Testis (tissue), 3 donors: Measurements from ENCODE around the gene ZNF574. TPM values are rescaled to one million over a fixed set of nuclear protein-coding genes. Genes with fewer than 3 reads are reported as not detected.

Experiments used
- DNase-seq: peaks from one replicate; pipeline ENCODE4 v3.0.0-alpha.2; 2019
- H3K27ac ChIP-seq, 2 donors: fragments of 200-600 bp; sonication (generic); one replicate each; pipeline ENCODE4 v1.5.1; 2019
- H3K27me3 ChIP-seq: fragments of 200-600 bp; sonication (generic); one replicate; pipeline ENCODE4 v1.5.1; 2019
- H3K36me3 ChIP-seq: fragments of 200-600 bp; sonication (generic); one replicate; pipeline ENCODE4 v1.5.1; 2017; ENCODE audit warnings: low read depth; ENCODE audit errors: missing control alignments
- H3K4me1 ChIP-seq: fragments of 200-600 bp; sonication (generic); one replicate; pipeline ENCODE4 v1.5.1; 2019
- H3K4me3 ChIP-seq, 2 donors: fragments of 200-600 bp; sonication (generic); one replicate each; pipeline ENCODE4 v1.5.1; 2017 to 2019
- H3K9me3 ChIP-seq: fragments of 200-600 bp; sonication (generic); one replicate; pipeline ENCODE4 v1.5.1; 2017
- CTCF ChIP-seq, 3 experiments: fragments of 450-650 bp in 2 of 3; fragments of 200-600 bp in 1 of 3; sonication (generic) in 1 of 3; IDR thresholded peaks; one replicate each; pipeline ENCODE4 v1.5.1; 2016 to 2019; ENCODE audit warnings: antibody characterized with exemption in 3 of 3, mild to moderate bottlenecking in 2 of 3, moderate library complexity in 1 of 3
- POLR2A ChIP-seq: fragments of 450-650 bp; IDR thresholded peaks from one replicate; pipeline ENCODE4 v1.6.1; 2017; ENCODE audit warnings: antibody characterized with exemption, mild to moderate bottlenecking, moderate library complexity
- WGBS, 2 donors: methylation state at CpG; one replicate each; pipeline ENCODE4 v1.1.5; 2018; 5-methylcytosine and 5-hydroxymethylcytosine counted together
- intact Hi-C: fragments of 100-400 bp; cut with DNase I; formaldehyde crosslinking; loops from one replicate; pipeline ENCODE4 v1.15.1; 2023; ENCODE audit warnings: low total_unique reads
- polyA plus RNA-seq: library from polyadenylated mRNA; stranded (reverse); fragments of 350-450 nt; fragmentation: Illumina TruSeq; extraction: RNeasy Lipid Tissue Mini Kit (QIAGEN cat#74804); gene quantifications from one replicate; pipeline ENCODE4 v1.2.3, GENCODE V29; 2014; ENCODE audit warnings: low read depth, low replicate concordance; ENCODE audit not compliant: insufficient read depth
- total RNA-seq, 2 donors: library from RNA; depleted of rRNA; stranded (reverse); fragments of >200 nt; gene quantifications; one replicate each; pipeline ENCODE4 v1.2.3, GENCODE V29; 2016

ZNF574 gene
- total and polyA plus RNA-seq, 3 donors from 2014 or later, result 47.4 to 64.8 (median 63.2) TPM

GRCh38 chr19:42125536-42125935 is 49.6 kb downstream of the ZNF574 start:
- no peak for DNase-seq
- Histone ChIP-seq H3K27me3 (no peaks in the 10 kb centered on the region), H3K4me3 (no peak overlapping the region), H3K27ac (no peak overlapping the region), H3K36me3 (no peaks in the 10 kb centered on the region), H3K9me3 (no peaks in the 10 kb centered on the region), H3K4me1 (no peaks in the 10 kb centered on the region)
- WGBS, 2 donors, result 57 to 66% methylated on average over 6 of the region's 6 CpGs
- TF ChIP-seq CTCF (IDR thresholded peaks at IDR 0.05), result no peak
- no peak for TF ChIP-seq POLR2A
- intact Hi-C loops, result no loop called here

GRCh38 chr19:42126574-42126973 is 50.6 kb downstream of the ZNF574 start:
- intact Hi-C loops, result no loop called here
- Histone ChIP-seq H3K4me1 (no peaks in the 10 kb centered on the region), H3K27ac (no peak overlapping the region), H3K27me3 (no peaks in the 10 kb centered on the region), H3K4me3 (no peak overlapping the region), H3K36me3 (no peaks in the 10 kb centered on the region), H3K9me3 (no peaks in the 10 kb centered on the region)
- DNase-seq, result no peak
- whole genome bisulfite sequencing, 2 donors, result 80 to 89% methylated on average over 5 of the region's 5 CpGs
- TF ChIP-seq CTCF (IDR thresholded peaks at IDR 0.05), result no peak
- no peak for TF ChIP-seq POLR2A

GRCh38 chr19:42129399-42130253 is 53.7 kb downstream of the ZNF574 start:
- Histone ChIP-seq H3K27me3 (no peaks in the 10 kb centered on the region), H3K36me3 (no peaks in the 10 kb centered on the region), H3K9me3 (no peaks in the 10 kb centered on the region), H3K4me3 (no peak overlapping the region), H3K27ac (no peak overlapping the region), H3K4me1 (peaks cover 12% of the 10 kb centered on the region)
- 57 to 68% methylated on average over 20 of the region's 20 CpGs for WGBS, 2 donors
- TF ChIP-seq CTCF (IDR thresholded peaks at IDR 0.05), result no peak
- TF ChIP-seq POLR2A, result no peak
- DNase-seq, result peak; percentile 28
- intact Hi-C loops, result no loop called here

GRCh38 chr19:42130254-42130573 is 54.2 kb downstream of the ZNF574 start:
- no peaks in the 10 kb centered on the region for H3K27me3 ChIP-seq
- no peak overlapping the region for H3K27ac ChIP-seq
- no peak overlapping the region for H3K4me3 ChIP-seq
- no peak for DNase-seq
- H3K9me3 ChIP-seq, result no peaks in the 10 kb centered on the region
- no peaks in the 10 kb centered on the region for H3K36me3 ChIP-seq
- peaks cover 12% of the 10 kb centered on the region for H3K4me1 ChIP-seq
- TF ChIP-seq POLR2A, result no peak
- no peak for TF ChIP-seq CTCF (IDR thresholded peaks at IDR 0.05)
- intact Hi-C loops, result no loop called here

Other genes with a start within 250 kb of the ZNF574 start
- 10 to 100 TPM; 33.6 to 68.4 TPM for gene LYPD4, start 231.5 kb upstream of the ZNF574 start, total RNA-seq
- 198 TPM for gene LYPD4, start 231.5 kb upstream of the ZNF574 start, polyA plus RNA-seq
- 10 to 100 TPM; 23.1 to 55.3 TPM for gene DMRTC2, start 231.1 kb upstream of the ZNF574 start, total RNA-seq
- gene DMRTC2, start 231.1 kb upstream of the ZNF574 start, polyA plus RNA-seq, result 71.0 TPM
- 1,000 to 10,000 TPM in 1 of 2 donors, 100 to 1,000 TPM in 1; 869 to 1,199 TPM for gene RPS19, start 215.9 kb upstream of the ZNF574 start, total RNA-seq
- 1,270 TPM for gene RPS19, start 215.9 kb upstream of the ZNF574 start, polyA plus RNA-seq
- under 1 TPM in 1 of 2 donors, not detected in 1; 0.87 TPM for gene CD79A, start 198.9 kb upstream of the ZNF574 start, total RNA-seq
- 3.6 TPM for gene CD79A, start 198.9 kb upstream of the ZNF574 start, polyA plus RNA-seq
- 10 to 100 TPM; 51.2 to 56.3 TPM for gene ARHGEF1, start 193.0 kb upstream of the ZNF574 start, total RNA-seq
- gene ARHGEF1, start 193.0 kb upstream of the ZNF574 start, polyA plus RNA-seq, result 33.2 TPM
- gene ERFL, start 147.7 kb upstream of the ZNF574 start, total RNA-seq, result 1 to 10 TPM; 2.2 to 2.4 TPM
- gene ERFL, start 147.7 kb upstream of the ZNF574 start, polyA plus RNA-seq, result 0.78 TPM
- gene RABAC1, start 116.8 kb upstream of the ZNF574 start, total RNA-seq, result 100 to 1,000 TPM; 143 to 196 TPM
- gene RABAC1, start 116.8 kb upstream of the ZNF574 start, polyA plus RNA-seq, result 182 TPM
- 10 to 100 TPM; 30.3 to 60.8 TPM for gene ATP1A3, start 81.9 kb upstream of the ZNF574 start, total RNA-seq
- 87.3 TPM for gene ATP1A3, start 81.9 kb upstream of the ZNF574 start, polyA plus RNA-seq
- 10 to 100 TPM; 43.8 to 87.4 TPM for gene GRIK5, start 6.0 kb upstream of the ZNF574 start, total RNA-seq
- 31.7 TPM for gene GRIK5, start 6.0 kb upstream of the ZNF574 start, polyA plus RNA-seq
- gene POU2F2, start 56.3 kb downstream of the ZNF574 start, total RNA-seq, result 10 to 100 TPM in 1 of 2 donors, 1 to 10 TPM in 1; 9.4 to 20.6 TPM
- gene POU2F2, start 56.3 kb downstream of the ZNF574 start, polyA plus RNA-seq, result 13.2 TPM
- 10 to 100 TPM; 54.4 to 80.0 TPM for gene DEDD2, start 141.5 kb downstream of the ZNF574 start, total RNA-seq
- 40.7 TPM for gene DEDD2, start 141.5 kb downstream of the ZNF574 start, polyA plus RNA-seq
- gene ZNF526, start 144.1 kb downstream of the ZNF574 start, total RNA-seq, result 10 to 100 TPM; 10.1 to 12.2 TPM
- 10.1 TPM for gene ZNF526, start 144.1 kb downstream of the ZNF574 start, polyA plus RNA-seq
- 10 to 100 TPM; 54.3 to 64.3 TPM for gene GSK3A, start 166.4 kb downstream of the ZNF574 start, total RNA-seq
- gene GSK3A, start 166.4 kb downstream of the ZNF574 start, polyA plus RNA-seq, result 98.1 TPM
- gene ERF, start 179.0 kb downstream of the ZNF574 start, total RNA-seq, result 100 to 1,000 TPM in 1 of 2 donors, 10 to 100 TPM in 1; 85.4 to 120 TPM
- 59.6 TPM for gene ERF, start 179.0 kb downstream of the ZNF574 start, polyA plus RNA-seq
- gene CIC, start 193.1 kb downstream of the ZNF574 start, total RNA-seq, result 100 to 1,000 TPM; 163 to 181 TPM
- gene CIC, start 193.1 kb downstream of the ZNF574 start, polyA plus RNA-seq, result 95.6 TPM
- gene PRR19, start 226.0 kb downstream of the ZNF574 start, total RNA-seq, result 10 to 100 TPM; 16.8 to 18.3 TPM
- gene PRR19, start 226.0 kb downstream of the ZNF574 start, polyA plus RNA-seq, result 37.4 TPM
- gene PAFAH1B3, start 226.5 kb downstream of the ZNF574 start, total RNA-seq, result 10 to 100 TPM; 50.7 to 66.7 TPM
- 45.1 TPM for gene PAFAH1B3, start 226.5 kb downstream of the ZNF574 start, polyA plus RNA-seq
- gene TMEM145, start 237.1 kb downstream of the ZNF574 start, total RNA-seq, result 10 to 100 TPM in 1 of 2 donors, 1 to 10 TPM in 1; 7.2 to 12.3 TPM
- gene TMEM145, start 237.1 kb downstream of the ZNF574 start, polyA plus RNA-seq, result 6.9 TPM
- 10 to 100 TPM; 26.9 to 27.3 TPM for gene MEGF8, start 249.5 kb downstream of the ZNF574 start, total RNA-seq
- gene MEGF8, start 249.5 kb downstream of the ZNF574 start, polyA plus RNA-seq, result 18.8 TPM